Measurements from ENCODE around the gene CACFD1. TPM values are rescaled to one million over a fixed set of nuclear protein-coding genes. Genes with fewer than 3 reads are reported as not detected.

Gene CACFD1
- total and polyA plus RNA-seq, 2 experiments from 2014 or later: 5.8 to 18.2 TPM

DNA sequence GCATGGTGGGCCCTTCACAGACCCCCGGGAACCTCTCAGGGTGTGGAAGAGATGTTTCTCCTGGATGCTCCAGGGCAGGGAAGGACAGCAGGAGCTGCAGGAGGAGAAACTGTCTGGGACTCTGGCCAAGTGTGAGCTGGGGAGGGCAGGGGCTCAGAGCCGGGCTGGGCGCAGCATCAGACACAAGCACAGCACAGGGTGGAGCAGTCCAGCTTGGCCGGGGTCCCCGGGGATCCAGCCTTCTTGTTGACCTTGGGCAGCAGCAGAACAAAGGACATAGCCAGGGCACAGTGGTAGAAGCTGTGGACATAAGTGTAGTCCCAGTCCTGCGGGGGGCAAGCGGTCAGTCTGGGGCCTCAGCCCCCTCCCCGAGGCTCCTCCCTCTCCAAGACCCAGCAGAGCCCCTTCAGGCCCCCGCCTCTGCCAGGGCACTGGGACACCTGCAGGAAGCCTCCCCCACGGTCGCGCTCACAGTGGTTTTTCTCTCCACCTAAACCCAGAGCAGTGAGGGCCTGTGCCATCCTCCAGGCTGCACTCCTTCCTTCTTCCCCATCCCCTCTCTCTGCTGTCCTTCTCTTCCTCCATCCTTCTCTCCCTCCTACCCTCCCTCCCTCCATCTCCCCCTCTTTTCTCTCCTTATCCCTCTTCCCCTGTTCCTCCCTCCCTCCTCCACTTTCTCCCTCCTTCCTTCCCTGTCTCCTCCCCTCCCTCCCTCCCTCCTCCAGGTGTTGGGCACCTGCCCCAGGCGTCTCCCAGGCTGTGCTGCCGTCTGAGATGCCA, 54.9 kb downstream of the CACFD1 start:
- H3K27me3 ChIP-seq (ENCODE audit: insufficient read depth): no peaks in the 10 kb centered on the region
- DNase-seq (ENCODE audit: low spot score): no peak
- peaks cover 5% of the 10 kb centered on the region; the same call in 1 of the 2 replicates for H3F3A ChIP-seq (replicated peaks; ENCODE audit: low read depth)
- Mint-ChIP-seq H3K4me3 (no peak overlapping the region), H3K9me3 (no peaks in the 10 kb centered on the region; the same call in 2 of the 3 replicates), H3K27me3 (ENCODE audit: insufficient read depth, low read depth, poor library complexity) (peaks cover 8% of the 10 kb centered on the region), H3K27ac (no peak overlapping the region), H3K4me1 (peaks cover 12% of the 10 kb centered on the region), H3K36me3 (ENCODE audit: low read depth) (no peaks in the 10 kb centered on the region)
- TF ChIP-seq ETS1 (IDR thresholded peaks at IDR 0.05) (no peak), ZNF114 (CRISPR knock-in tag; IDR thresholded peaks at IDR 0.05) (no peak), NANOG (IDR thresholded peaks at IDR 0.05; ENCODE audit: borderline replicate concordance) (no peak), STAT1 (IDR thresholded peaks at IDR 0.05; ENCODE audit: unreplicated experiment) (no peak), JUNB (IDR thresholded peaks at IDR 0.05; ENCODE audit: unreplicated experiment) (no peak), EZH2 (IDR thresholded peaks at IDR 0.05; ENCODE audit: low read depth, unreplicated experiment) (no peak), POLR2AphosphoS5 (IDR thresholded peaks at IDR 0.05; ENCODE audit: low read depth) (no peak), ZNF331 (CRISPR knock-in tag; IDR thresholded peaks at IDR 0.05; ENCODE audit: low read depth) (no peak), CREB1 (CRISPR knock-in tag; IDR thresholded peaks at IDR 0.05; ENCODE audit: low read depth) (no peak)
- TF ChIP-seq, protein P1, sequence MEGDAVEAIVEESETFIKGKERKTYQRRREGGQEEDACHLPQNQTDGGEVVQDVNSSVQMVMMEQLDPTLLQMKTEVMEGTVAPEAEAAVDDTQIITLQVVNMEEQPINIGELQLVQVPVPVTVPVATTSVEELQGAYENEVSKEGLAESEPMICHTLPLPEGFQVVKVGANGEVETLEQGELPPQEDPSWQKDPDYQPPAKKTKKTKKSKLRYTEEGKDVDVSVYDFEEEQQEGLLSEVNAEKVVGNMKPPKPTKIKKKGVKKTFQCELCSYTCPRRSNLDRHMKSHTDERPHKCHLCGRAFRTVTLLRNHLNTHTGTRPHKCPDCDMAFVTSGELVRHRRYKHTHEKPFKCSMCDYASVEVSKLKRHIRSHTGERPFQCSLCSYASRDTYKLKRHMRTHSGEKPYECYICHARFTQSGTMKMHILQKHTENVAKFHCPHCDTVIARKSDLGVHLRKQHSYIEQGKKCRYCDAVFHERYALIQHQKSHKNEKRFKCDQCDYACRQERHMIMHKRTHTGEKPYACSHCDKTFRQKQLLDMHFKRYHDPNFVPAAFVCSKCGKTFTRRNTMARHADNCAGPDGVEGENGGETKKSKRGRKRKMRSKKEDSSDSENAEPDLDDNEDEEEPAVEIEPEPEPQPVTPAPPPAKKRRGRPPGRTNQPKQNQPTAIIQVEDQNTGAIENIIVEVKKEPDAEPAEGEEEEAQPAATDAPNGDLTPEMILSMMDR (conservative IDR thresholded peaks at IDR 0.05; ENCODE audit: low read depth in 2 of 2): no peak
- TF ChIP-seq, protein P2, sequence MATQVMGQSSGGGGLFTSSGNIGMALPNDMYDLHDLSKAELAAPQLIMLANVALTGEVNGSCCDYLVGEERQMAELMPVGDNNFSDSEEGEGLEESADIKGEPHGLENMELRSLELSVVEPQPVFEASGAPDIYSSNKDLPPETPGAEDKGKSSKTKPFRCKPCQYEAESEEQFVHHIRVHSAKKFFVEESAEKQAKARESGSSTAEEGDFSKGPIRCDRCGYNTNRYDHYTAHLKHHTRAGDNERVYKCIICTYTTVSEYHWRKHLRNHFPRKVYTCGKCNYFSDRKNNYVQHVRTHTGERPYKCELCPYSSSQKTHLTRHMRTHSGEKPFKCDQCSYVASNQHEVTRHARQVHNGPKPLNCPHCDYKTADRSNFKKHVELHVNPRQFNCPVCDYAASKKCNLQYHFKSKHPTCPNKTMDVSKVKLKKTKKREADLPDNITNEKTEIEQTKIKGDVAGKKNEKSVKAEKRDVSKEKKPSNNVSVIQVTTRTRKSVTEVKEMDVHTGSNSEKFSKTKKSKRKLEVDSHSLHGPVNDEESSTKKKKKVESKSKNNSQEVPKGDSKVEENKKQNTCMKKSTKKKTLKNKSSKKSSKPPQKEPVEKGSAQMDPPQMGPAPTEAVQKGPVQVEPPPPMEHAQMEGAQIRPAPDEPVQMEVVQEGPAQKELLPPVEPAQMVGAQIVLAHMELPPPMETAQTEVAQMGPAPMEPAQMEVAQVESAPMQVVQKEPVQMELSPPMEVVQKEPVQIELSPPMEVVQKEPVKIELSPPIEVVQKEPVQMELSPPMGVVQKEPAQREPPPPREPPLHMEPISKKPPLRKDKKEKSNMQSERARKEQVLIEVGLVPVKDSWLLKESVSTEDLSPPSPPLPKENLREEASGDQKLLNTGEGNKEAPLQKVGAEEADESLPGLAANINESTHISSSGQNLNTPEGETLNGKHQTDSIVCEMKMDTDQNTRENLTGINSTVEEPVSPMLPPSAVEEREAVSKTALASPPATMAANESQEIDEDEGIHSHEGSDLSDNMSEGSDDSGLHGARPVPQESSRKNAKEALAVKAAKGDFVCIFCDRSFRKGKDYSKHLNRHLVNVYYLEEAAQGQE (IDR thresholded peaks at IDR 0.05; ENCODE audit: unreplicated experiment): no peak
- ATAC-seq: no peak
- no peaks in the 10 kb centered on the region for H3K79me2 ChIP-seq (replicated peaks; ENCODE audit: insufficient read depth)
- H3K36me3 ChIP-seq (ENCODE audit: insufficient read depth): no peaks in the 10 kb centered on the region
- H3K27ac ChIP-seq (ENCODE audit: low read depth): no peak overlapping the region
- no peak overlapping the region for H3K4me2 ChIP-seq
- no peaks in the 10 kb centered on the region for H3K9me2 ChIP-seq (ENCODE audit: insufficient read depth)
- H3K4me3 ChIP-seq: no peak overlapping the region
- H4K20me1 ChIP-seq (replicated peaks; ENCODE audit: insufficient read depth): no peaks in the 10 kb centered on the region
- peaks cover 3% of the 10 kb centered on the region for H3K4me1 ChIP-seq (ENCODE audit: insufficient read depth)
- no peak overlapping the region for H2AFZ ChIP-seq

Data from GM23338 (cell line).